Stimulated activated CD4-positive, alpha-beta T cell treated with anti-CD3 and anti-CD28 coated beads, Interleukin-12 subunit alpha, Interleukin-12 subunit beta, amount 100 ng/mL, for 4 hours (primary cell): ENCODE data around the gene SERPINE1.

Experiments
- DNase-seq: peaks from one replicate; pipeline ENCODE4 v3.0.0-alpha.2; 2020

Gene SERPINE1

GRCh38 chr7:101172005-101172853, 45.3 kb downstream of the SERPINE1 start:
- no peak for DNase-seq

DNA sequence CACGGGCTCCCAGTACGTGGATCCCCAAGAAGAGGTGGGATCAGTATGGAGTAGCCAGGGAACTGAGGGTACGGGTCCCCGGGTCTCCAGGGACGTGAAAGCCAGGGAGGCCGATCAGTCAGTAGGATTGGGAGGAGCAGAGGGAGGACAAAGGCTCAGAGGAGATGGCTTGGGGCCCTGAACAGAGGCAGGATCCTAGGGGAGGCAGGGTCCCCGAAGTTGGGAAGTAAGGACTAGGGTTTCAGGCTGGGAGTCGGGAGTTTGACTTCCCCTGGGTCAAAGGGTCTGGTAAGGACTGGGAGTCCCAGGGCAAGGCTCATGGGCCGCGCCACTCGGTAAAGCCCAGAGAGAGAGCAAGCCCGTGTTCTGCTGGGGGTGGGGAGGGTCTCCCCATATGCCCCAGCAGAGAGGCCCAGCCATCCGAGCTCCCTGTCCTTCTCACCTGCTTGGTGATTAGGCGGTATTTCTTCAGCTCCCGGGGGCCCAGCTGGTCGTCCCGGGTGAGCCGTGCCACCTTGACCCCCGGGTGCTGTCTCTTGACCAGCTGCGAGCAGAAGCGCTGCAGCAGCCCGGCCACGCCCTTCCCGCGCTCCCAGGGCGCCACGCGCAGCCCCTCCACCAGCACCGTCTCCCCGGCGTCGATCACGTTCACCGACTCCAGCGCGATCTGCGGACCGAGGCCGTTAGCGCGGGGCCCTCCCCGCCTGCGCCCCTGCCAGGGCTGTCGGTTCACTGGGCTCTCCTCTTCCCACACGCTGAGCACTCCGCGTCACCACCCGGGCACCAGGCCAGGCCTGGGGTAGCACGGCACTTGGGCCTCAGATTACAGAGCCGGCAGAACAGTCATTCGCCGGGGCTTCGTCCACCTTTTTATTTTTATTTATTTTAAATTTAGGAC, 46.2 kb downstream of the SERPINE1 start:
- DNase-seq, result no peak

DNA sequence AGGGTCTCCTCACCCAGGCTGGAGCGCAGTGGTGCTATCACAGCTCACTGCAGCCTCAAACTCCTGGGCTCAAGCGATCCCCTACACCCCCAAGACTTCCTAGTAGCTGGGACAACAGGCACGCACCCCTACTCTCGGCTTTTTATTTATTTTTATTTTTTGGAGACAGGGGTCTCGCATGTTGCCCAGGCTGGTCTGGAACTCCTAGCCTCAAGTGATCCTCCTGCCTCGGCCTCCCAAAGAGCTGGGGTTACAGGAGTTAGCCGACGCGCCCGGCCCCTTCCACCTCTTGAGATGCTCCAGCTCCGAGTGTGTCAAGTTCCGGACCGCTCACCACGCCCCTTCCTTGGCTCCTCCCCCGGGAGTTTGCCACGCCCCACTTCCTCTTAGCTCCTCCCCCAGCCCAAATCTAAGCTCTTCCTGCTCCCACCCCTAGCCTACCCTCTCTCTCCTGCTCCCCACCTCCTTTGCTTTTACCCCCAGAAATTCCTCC, 46.9 kb downstream of the SERPINE1 start:
- peak; percentile 58 for DNase-seq

- no peak for DNase-seq
Observed at GRCh38 chr7:101174322-101174854, 47.5 kb downstream of the SERPINE1 start.

DNA sequence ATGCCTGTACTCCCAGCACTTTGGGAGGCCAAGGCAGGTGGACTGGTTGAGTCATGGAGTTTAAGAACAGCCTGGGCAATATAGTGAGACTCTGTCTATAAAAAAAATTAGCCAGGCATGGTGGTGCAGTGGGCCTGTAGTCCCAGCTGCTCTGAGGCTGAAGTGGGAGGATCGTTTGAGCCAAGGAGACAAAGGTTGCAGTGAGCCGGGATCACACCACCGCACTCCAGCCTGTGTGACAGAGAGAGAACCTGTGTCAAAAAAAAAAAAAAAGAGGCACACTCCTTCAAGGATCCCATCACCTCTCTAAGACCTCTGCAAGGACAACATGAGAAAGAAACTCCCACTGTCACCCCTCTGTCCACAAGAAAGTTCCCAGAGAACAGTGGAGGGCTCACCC, 48.8 kb downstream of the SERPINE1 start:
- no peak for DNase-seq

GRCh38 chr7:101177644-101178043, 50.7 kb downstream of the SERPINE1 start:
- DNase-seq, result no peak

DNA sequence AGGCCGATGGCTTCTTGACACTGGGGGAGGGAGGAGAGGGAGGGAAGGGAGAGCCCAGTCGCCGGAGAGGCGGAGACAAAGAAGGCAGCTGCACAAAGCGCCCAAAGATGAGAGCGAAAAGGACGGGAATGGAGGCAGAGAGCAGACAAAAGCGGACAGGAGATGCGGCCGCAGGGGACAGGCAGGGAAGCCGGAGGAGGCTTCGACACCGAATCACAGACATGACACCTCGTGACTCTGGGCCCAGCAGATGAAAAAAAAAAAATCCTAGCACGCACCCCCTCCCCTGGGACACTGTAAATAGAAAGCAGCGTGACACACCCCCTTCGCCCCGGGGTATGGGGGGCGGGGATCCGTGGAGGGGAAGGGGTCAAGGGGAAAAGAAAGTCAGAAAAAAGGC, 52.2 kb downstream of the SERPINE1 start:
- no peak for DNase-seq

- no peak for DNase-seq
Observed at GRCh38 chr7:101179713-101180112, 52.8 kb downstream of the SERPINE1 start.

- no peak for DNase-seq
Observed at GRCh38 chr7:101180130-101180755, 53.3 kb downstream of the SERPINE1 start, which contains the start of gene NAT16. NAT16 (minus strand) TSS chr7:101180293; CDS start chr7:101174807, 5,486 bp downstream.

DNA sequence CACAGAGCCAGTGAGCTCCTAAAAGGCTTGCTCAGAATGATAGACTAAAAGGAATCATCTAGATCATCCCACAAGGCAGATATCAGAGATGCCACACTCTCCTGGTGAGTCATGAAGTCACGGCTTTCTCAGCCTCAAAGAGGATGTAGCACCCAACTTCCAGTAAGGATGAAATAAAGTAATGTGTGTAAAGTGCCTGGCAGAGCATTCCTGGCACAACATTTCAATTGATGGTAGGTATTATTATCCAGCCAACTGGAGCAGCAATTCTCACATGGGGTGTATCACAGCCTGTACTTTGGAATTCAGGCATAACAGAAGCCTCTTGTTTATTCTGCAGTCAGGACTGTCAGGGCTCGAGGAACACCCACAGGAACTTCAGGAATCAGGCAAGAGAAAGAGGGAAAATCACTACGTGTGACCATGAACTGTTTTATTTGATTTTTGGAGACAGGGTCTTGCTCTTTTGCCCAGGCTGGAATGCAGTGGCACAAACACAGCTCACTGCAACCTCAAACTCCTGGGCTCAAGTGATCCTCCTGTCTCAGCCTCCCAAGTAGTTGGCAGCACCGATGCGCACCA, 58.4 kb downstream of the SERPINE1 start:
- DNase-seq, result no peak

GRCh38 chr7:101186194-101186593, 59.3 kb downstream of the SERPINE1 start:
- no peak for DNase-seq

- no peak for DNase-seq
Observed at GRCh38 chr7:101186844-101187428, 60.0 kb downstream of the SERPINE1 start.
